ENCODE measurements around the gene ANKHD1.
"Not testable (repeated sequence)": the region's sequence is repeated elsewhere in the genome, so short reads cannot be mapped to it uniquely, and the experiment has no call there.

Gene ANKHD1

DNA sequence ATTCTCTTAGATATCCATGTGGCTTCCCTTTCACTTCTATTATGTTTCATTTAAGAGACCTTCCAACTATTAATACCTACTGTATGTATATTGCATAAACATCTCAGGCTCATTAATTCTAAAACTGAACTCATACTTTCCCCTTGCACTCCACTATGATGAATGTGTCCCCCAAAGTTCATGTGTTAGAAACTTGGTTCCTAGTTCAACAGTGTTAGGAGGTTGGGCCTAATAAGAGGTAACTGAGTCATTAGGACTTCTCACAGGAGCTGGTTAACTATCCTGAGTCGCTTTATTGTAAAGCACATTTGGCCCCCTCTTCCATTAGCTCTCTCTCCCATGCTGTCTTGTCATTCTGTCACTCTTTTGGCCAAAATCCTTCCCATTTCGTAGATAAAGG lies 22.0 kb downstream of the ANKHD1 start:
- no peak for TF ChIP-seq CTCF (conservative IDR thresholded peaks at IDR 0.05; ENCODE audit: low read length)
- no peak overlapping the region for H3K4me3 ChIP-seq (ENCODE audit: low read length)
- DNase-seq (ENCODE audit: low read depth), result no peak

DNA sequence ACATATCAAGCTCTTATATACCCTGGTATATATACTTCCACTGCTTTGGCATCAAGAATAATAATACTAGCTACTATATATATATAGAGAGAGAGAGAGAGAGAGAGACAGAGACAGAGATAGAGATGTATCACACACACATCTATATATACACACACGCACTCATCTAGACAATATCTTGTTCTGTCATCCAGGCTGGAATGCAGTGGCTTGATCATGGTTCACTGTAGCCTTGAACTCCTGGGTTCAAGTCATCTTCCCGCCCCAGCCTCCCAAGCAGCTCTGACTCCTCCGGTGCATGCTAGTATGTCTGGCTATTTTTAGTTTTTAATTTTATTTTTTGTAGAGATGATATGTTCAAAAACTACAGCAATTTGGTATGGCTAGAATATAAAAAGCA lies 22.5 kb downstream of the ANKHD1 start:
- TF ChIP-seq CTCF (conservative IDR thresholded peaks at IDR 0.05; ENCODE audit: low read length), result no peak
- H3K4me3 ChIP-seq (ENCODE audit: low read length), result no peak overlapping the region
- DNase-seq (ENCODE audit: low read depth), result no peak

- DNase-seq (ENCODE audit: low read depth); H3K4me3 ChIP-seq (ENCODE audit: low read length): not testable (repeated sequence)
These were observed 26.1 kb downstream of the ANKHD1 start for GRCh38 chr5:140427726-140428125.

DNA sequence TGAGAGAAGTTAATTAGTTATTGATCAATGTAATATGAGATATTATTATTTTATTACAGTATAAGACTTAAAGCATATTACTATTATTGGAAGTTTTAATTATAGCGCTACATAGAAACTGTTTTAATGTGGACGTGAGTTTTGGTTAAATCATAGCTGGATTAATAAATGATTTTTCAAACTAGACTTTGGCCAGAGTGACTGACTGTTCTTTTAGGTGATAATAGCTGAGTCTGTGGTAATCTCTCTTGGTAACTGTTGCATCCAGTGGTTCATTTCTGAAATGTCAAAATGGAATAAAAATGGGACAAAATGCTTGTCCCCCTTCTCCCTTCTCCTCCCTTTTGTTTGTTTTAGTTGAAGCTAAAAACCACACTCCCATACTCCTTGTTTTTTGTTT lies 28.1 kb downstream of the ANKHD1 start:
- DNase-seq (ENCODE audit: low read depth), result no peak
- TF ChIP-seq CTCF (conservative IDR thresholded peaks at IDR 0.05; ENCODE audit: low read length), result no peak
- no peak overlapping the region for H3K4me3 ChIP-seq (ENCODE audit: low read length)

- no peak for DNase-seq (ENCODE audit: low read depth)
- no peak overlapping the region for H3K4me3 ChIP-seq (ENCODE audit: low read length)
- TF ChIP-seq CTCF (conservative IDR thresholded peaks at IDR 0.05; ENCODE audit: low read length), result no peak
These were observed 30.6 kb downstream of the ANKHD1 start for GRCh38 chr5:140432212-140432611.

DNA sequence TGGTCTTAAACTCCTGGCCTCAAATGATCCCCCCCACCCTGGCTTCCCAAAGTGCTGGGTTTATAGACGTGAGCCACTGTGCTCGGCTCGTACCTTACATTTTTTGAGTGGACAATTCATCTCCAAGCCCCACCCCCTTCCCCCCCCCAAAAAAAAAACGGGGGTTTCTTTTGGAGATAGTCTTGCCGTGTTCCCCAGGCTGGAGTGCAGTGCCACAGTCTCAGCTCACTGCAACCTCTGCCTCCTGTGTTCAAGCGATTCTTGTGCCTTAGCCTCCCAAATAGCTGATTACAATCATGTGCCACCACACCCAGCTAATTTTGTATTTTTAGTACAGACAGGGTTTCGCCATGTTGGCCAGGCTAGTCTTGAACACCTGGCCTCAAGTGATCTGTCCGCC lies 31.3 kb downstream of the ANKHD1 start:
- DNase-seq (ENCODE audit: low read depth), result no peak
- no peak overlapping the region for H3K4me3 ChIP-seq (ENCODE audit: low read length)
- TF ChIP-seq CTCF (conservative IDR thresholded peaks at IDR 0.05; ENCODE audit: low read length), result no peak

DNA sequence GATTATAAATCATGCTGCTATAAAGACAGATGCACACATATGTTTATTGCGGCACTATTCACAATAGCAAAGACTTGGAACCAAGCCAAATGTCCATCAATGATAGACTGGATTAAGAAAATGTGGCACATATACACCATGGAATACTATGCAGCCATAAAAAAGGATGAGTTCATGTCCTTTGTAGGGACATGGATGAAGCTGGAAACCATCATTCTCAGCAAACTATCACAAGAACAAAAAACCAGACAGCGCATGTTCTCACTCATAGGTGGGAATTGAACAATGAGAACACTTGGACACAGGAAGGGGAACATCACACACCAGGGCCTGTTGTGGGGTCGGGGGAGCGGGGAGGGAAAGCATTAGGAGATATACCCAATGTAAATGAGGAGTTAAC lies 55.7 kb downstream of the ANKHD1 start:
- not testable (repeated sequence) for H3K4me3 ChIP-seq (ENCODE audit: low read length); DNase-seq (ENCODE audit: low read depth)

- no peak overlapping the region for H3K4me3 ChIP-seq (ENCODE audit: low read length)
- DNase-seq (ENCODE audit: low read depth), result no peak
- TF ChIP-seq CTCF (conservative IDR thresholded peaks at IDR 0.05; ENCODE audit: low read length), result no peak
These were observed 65.5 kb downstream of the ANKHD1 start for GRCh38 chr5:140466981-140467742.

All from AG10803 (cell line).